ENCODE measurements around the gene EGR4. TPM values are rescaled to one million over a fixed set of nuclear protein-coding genes. Genes with fewer than 3 reads are reported as not detected.
A peak's percentile ranks its signal among the peaks of the same experiment; 100 is the strongest.

EGR4 gene
- total RNA-seq, 1 donor = not detected

- Histone ChIP-seq H2AFZ (ENCODE audit: low read length) (no peak overlapping the region), H3K36me3 (ENCODE audit: insufficient read depth, low read length) (no peaks in the 10 kb centered on the region), H3K79me2 (ENCODE audit: insufficient read depth, low read length) (no peaks in the 10 kb centered on the region), H3K27ac (ENCODE audit: low read depth, low read length) (no peak overlapping the region), H3K4me2 (ENCODE audit: insufficient read depth, low read length) (no peak overlapping the region), H4K20me1 (ENCODE audit: insufficient read depth, low read length) (no peaks in the 10 kb centered on the region), H3K27me3 (ENCODE audit: insufficient read depth, low read length) (peaks cover 60% of the 10 kb centered on the region), H3K4me1 (ENCODE audit: insufficient read depth, low read length) (no peaks in the 10 kb centered on the region), H3K9me3 (ENCODE audit: low read depth, low read length) (no peaks in the 10 kb centered on the region), H3K4me3 (ENCODE audit: insufficient read depth, low read length) (no peak overlapping the region)
- TF ChIP-seq CTCF (IDR thresholded peaks at IDR 0.05; ENCODE audit: extremely low read depth, low read depth, low read length) = no peak
- DNase-seq (ENCODE audit: insufficient read length, low spot score, missing footprints) = no peak
Observed at GRCh38 chr2:73294239-73294638, 891 bp upstream of the EGR4 start.

- Histone ChIP-seq H3K9me3 (ENCODE audit: low read depth, low read length) (no peaks in the 10 kb centered on the region), H3K27ac (ENCODE audit: low read depth, low read length) (no peak overlapping the region), H3K4me1 (ENCODE audit: insufficient read depth, low read length) (no peaks in the 10 kb centered on the region), H4K20me1 (ENCODE audit: insufficient read depth, low read length) (no peaks in the 10 kb centered on the region), H2AFZ (ENCODE audit: low read length) (no peak overlapping the region), H3K79me2 (ENCODE audit: insufficient read depth, low read length) (no peaks in the 10 kb centered on the region), H3K4me3 (ENCODE audit: insufficient read depth, low read length) (peak overlapping the region; percentile 67), H3K36me3 (ENCODE audit: insufficient read depth, low read length) (no peaks in the 10 kb centered on the region), H3K4me2 (ENCODE audit: insufficient read depth, low read length) (peak overlapping the region; percentile 75), H3K27me3 (ENCODE audit: insufficient read depth, low read length) (peaks cover 63% of the 10 kb centered on the region)
- no peak for TF ChIP-seq CTCF (IDR thresholded peaks at IDR 0.05; ENCODE audit: extremely low read depth, low read depth, low read length)
- DNase-seq (ENCODE audit: insufficient read length, low spot score, missing footprints) = peak; percentile 83
Observed at GRCh38 chr2:73292906-73293533, 328 bp downstream of the EGR4 start.

- Histone ChIP-seq H3K36me3 (ENCODE audit: insufficient read depth, low read length) (no peaks in the 10 kb centered on the region), H2AFZ (ENCODE audit: low read length) (no peak overlapping the region), H3K79me2 (ENCODE audit: insufficient read depth, low read length) (no peaks in the 10 kb centered on the region), H3K4me2 (ENCODE audit: insufficient read depth, low read length) (no peak overlapping the region), H3K4me3 (ENCODE audit: insufficient read depth, low read length) (no peak overlapping the region), H3K9me3 (ENCODE audit: low read depth, low read length) (no peaks in the 10 kb centered on the region), H4K20me1 (ENCODE audit: insufficient read depth, low read length) (no peaks in the 10 kb centered on the region), H3K4me1 (ENCODE audit: insufficient read depth, low read length) (no peaks in the 10 kb centered on the region), H3K27ac (ENCODE audit: low read depth, low read length) (no peak overlapping the region), H3K27me3 (ENCODE audit: insufficient read depth, low read length) (peaks cover 63% of the 10 kb centered on the region)
- TF ChIP-seq CTCF (IDR thresholded peaks at IDR 0.05; ENCODE audit: extremely low read depth, low read depth, low read length) = no peak
- DNase-seq (ENCODE audit: insufficient read length, low spot score, missing footprints) = peak; percentile 83
Observed at GRCh38 chr2:73292316-73292905, 937 bp downstream of the EGR4 start.

DNA sequence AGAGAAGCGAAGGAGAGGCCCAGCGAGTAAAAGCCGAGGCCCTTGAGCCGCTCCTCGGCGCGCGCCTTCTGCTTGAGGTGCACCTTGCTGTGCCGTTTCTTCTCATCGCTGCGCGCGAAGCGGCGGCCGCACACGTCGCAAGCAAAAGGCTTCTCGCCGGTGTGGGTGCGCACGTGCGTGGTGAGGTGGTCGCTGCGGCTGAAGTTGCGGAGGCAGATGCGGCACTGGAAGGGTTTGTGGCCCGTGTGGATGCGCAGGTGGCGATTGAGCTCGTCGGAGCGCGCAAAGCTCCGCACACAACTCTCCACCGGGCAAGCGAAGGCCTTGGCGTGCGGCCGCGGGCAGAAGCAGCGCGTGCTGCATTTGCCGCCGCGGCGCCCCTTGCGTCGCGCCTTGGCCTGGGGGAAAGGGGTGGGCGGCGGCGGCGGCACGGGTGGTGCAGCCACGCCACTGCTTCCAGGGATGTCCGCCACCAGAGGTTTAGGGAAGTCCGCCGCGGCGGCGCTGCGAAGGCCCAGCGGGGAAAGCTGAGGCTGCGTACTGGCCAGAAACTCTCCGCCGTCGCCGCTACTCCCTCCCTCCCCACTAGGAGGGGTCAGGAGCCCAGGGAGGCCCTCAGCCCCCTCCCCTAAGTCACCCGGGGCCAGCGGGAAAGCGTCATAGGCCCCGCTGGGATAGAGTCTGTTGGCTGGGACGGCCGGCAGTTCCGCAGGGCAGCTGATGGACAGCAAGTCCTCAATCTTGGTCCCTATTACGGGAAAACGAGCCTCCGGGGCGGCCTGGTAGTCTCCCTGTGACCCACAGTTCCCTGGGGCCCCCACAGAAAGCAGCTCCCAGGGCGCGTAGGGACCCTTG is 1.7 kb downstream of the EGR4 start:
- H3K4me1 ChIP-seq (ENCODE audit: insufficient read depth, low read length) = no peaks in the 10 kb centered on the region
- H3K27me3 ChIP-seq (ENCODE audit: insufficient read depth, low read length) = peaks cover 60% of the 10 kb centered on the region
- DNase-seq (ENCODE audit: insufficient read length, low spot score, missing footprints) = peak; percentile 87
- no peak for TF ChIP-seq CTCF (IDR thresholded peaks at IDR 0.05; ENCODE audit: extremely low read depth, low read depth, low read length)
- H3K27ac ChIP-seq (ENCODE audit: low read depth, low read length) = no peak overlapping the region
- H3K4me2 ChIP-seq (ENCODE audit: insufficient read depth, low read length) = peak overlapping the region; percentile 52
- H3K79me2 ChIP-seq (ENCODE audit: insufficient read depth, low read length) = no peaks in the 10 kb centered on the region
- no peak overlapping the region for H2AFZ ChIP-seq (ENCODE audit: low read length)
- no peaks in the 10 kb centered on the region for H3K36me3 ChIP-seq (ENCODE audit: insufficient read depth, low read length)
- H3K4me3 ChIP-seq (ENCODE audit: insufficient read depth, low read length) = no peak overlapping the region
- no peaks in the 10 kb centered on the region for H4K20me1 ChIP-seq (ENCODE audit: insufficient read depth, low read length)
- H3K9me3 ChIP-seq (ENCODE audit: low read depth, low read length) = no peaks in the 10 kb centered on the region
